HCT116 (cell line): Measurements from ENCODE around the gene SLC39A1. TPM values are rescaled to one million over a fixed set of nuclear protein-coding genes. Genes with fewer than 3 reads are reported as not detected.

Experiments used
- ATAC-seq: fragments of 200-7000 bp; cut with Tn5 transposase; 2 replicates; pipeline ENCODE4 v1.9.1; 2020; ENCODE audit warnings: mild to moderate bottlenecking, moderate library complexity
- BruUV-seq: library from RNA; stranded (reverse); fragments of 400-500 nt; replicated peaks from 2 replicates; lab custom pipeline; 2021; lab: Mats Ljungman, UMichigan
- CTCF ChIA-PET: fragments of 300-600 bp; sonication (Branson Sonifier 250); formaldehyde crosslinking; loops from one replicate; lab custom pipeline; 2021; ENCODE audit warnings: antibody characterized with exemption; lab: Charles Lee
- POLR2A ChIA-PET: fragments of 300-600, 350-600 bp; sonication (Branson Sonifier 250); formaldehyde crosslinking; loops from one replicate; lab custom pipeline; 2021; ENCODE audit warnings: antibody characterized with exemption; lab: Charles Lee
- RAD21 ChIA-PET, 2 experiments: fragments of 300-600 bp; sonication (Branson Sonifier 250); formaldehyde crosslinking; loops; one replicate each; lab custom pipeline; 2023; ENCODE audit warnings: low total read pairs in 2 of 2; ENCODE audit not compliant: uncharacterized antibody in 2 of 2, unreplicated experiment in 2 of 2, low non-redundant PET in 1 of 2; lab: Charles Lee
- DNase-seq: peaks from one replicate; pipeline ENCODE4 v3.0.0-alpha.2; 2010; ENCODE audit warnings: low read depth, low spot score
- H2AFZ ChIP-seq: fragments of 200-600 bp; shearing (Covaris generic), sonication (generic); 2 replicates; pipeline ENCODE4 v1.6.1; 2017; ENCODE audit warnings: low read depth, mixed run types, mixed read lengths, antibody characterized with exemption, low read length; ENCODE audit not compliant: poor library complexity, severe bottlenecking
- H3K27ac ChIP-seq: 2 replicates; pipeline ENCODE4 v1.5.1; 2012; ENCODE audit warnings: low read depth, low read length
- H3K27me3 ChIP-seq: fragments of 200-600 bp; sonication (generic); 2 replicates; pipeline ENCODE4 v1.6.1; 2016; ENCODE audit warnings: mixed run types, low read length, mixed read lengths; ENCODE audit not compliant: insufficient read depth
- H3K36me3 ChIP-seq, 2 experiments: fragments of 200-500 bp in 1 of 2; fragments of 200-600 bp in 1 of 2; sonication (Bioruptor generic) in 1 of 2; sonication (generic) in 1 of 2; 2 replicates each; pipeline versions ENCODE4 v1.5.1 to v1.6.1; 2014 to 2016; ENCODE audit warnings: low read length in 2 of 2, inconsistent platforms in 1 of 2, mixed read lengths in 1 of 2, mixed run types in 1 of 2; ENCODE audit not compliant: insufficient read depth in 2 of 2, control insufficient read depth in 1 of 2
- H3K4me1 ChIP-seq, 2 experiments: fragments of 200-600 bp in 1 of 2; sonication (generic) in 1 of 2; 2 replicates each; pipeline versions ENCODE4 v1.5.1 to v1.6.1; 2012 to 2017; ENCODE audit warnings: low read length in 2 of 2, inconsistent platforms in 1 of 2, mild to moderate bottlenecking in 1 of 2, mixed read lengths in 1 of 2, mixed run types in 1 of 2, moderate library complexity in 1 of 2; ENCODE audit not compliant: insufficient read depth in 2 of 2, control insufficient read depth in 1 of 2
- H3K4me2 ChIP-seq: fragments of 200-600 bp; sonication (generic); 2 replicates; pipeline ENCODE4 v1.6.1; 2017; ENCODE audit warnings: mixed run types, low read length, mixed read lengths
- H3K4me3 ChIP-seq, 2 experiments: fragments of 200-600 bp in 1 of 2; sonication (generic) in 1 of 2; replicated peaks in 1 of 2; 2 replicates each; pipeline ENCODE4 v1.5.1; 2011 to 2016; ENCODE audit warnings: low read length in 2 of 2, control low read depth in 1 of 2, low read depth in 1 of 2, mild to moderate bottlenecking in 1 of 2, mixed read lengths in 1 of 2, mixed run types in 1 of 2
- H3K79me2 ChIP-seq: fragments of 200-600 bp; sonication (generic); 2 replicates; pipeline ENCODE4 v1.6.1; 2017; ENCODE audit warnings: mild to moderate bottlenecking, mixed run types, low read length, moderate library complexity, mixed read lengths; ENCODE audit not compliant: insufficient read depth
- H3K9ac ChIP-seq: fragments of 200-600 bp; sonication (generic); 2 replicates; pipeline ENCODE4 v1.6.1; 2016; ENCODE audit warnings: low read length, mixed read lengths
- H3K9me2 ChIP-seq: fragments of 200-600 bp; sonication (generic), shearing (Covaris generic); 2 replicates; pipeline ENCODE4 v1.6.1; 2017; ENCODE audit warnings: mixed run types, mild to moderate bottlenecking, moderate library complexity; ENCODE audit not compliant: insufficient read depth
- H3K9me3 ChIP-seq, 2 experiments: fragments of 200-500 bp in 1 of 2; fragments of 200-600 bp in 1 of 2; sonication (Bioruptor generic) in 1 of 2; sonication (generic) in 1 of 2; 2 replicates each; pipeline ENCODE4 v1.6.1; 2014 to 2017; ENCODE audit warnings: low read length in 2 of 2, mixed read lengths in 2 of 2, inconsistent platforms in 1 of 2, low read depth in 1 of 2, mild to moderate bottlenecking in 1 of 2, mixed run types in 1 of 2, moderate library complexity in 1 of 2; ENCODE audit not compliant: control insufficient read depth in 1 of 2, insufficient read depth in 1 of 2
- H4K20me1 ChIP-seq: fragments of 200-600 bp; sonication (generic), shearing (Covaris generic); 2 replicates; pipeline ENCODE4 v1.6.1; 2017; ENCODE audit warnings: mixed run types, mild to moderate bottlenecking, moderate library complexity; ENCODE audit not compliant: insufficient read depth
- ELF1 ChIP-seq: IDR thresholded peaks from 2 replicates; pipeline ENCODE4 v1.6.1; 2012; ENCODE audit warnings: low read depth, borderline replicate concordance
- POLR2A ChIP-seq: IDR thresholded peaks from 2 replicates; pipeline ENCODE4 v1.7.0; 2011; ENCODE audit warnings: borderline replicate concordance; ENCODE audit not compliant: insufficient read depth, insufficient read length; ENCODE audit errors: extremely low read depth
- POLR2AphosphoS5 ChIP-seq: IDR thresholded peaks from 2 replicates; pipeline ENCODE4 v1.6.1; 2011; ENCODE audit warnings: mild to moderate bottlenecking, low read depth, low read length, moderate library complexity
- RAD21 ChIP-seq: IDR thresholded peaks from 2 replicates; pipeline ENCODE4 v1.6.1; 2012; ENCODE audit warnings: low read depth, mild to moderate bottlenecking
- SIN3A ChIP-seq: IDR thresholded peaks from 2 replicates; pipeline ENCODE4 v1.6.1; 2012; ENCODE audit warnings: low read depth
- TCF7L2 ChIP-seq: IDR thresholded peaks from 2 replicates; pipeline ENCODE4 v1.7.0; 2011; ENCODE audit warnings: borderline replicate concordance, inconsistent platforms; ENCODE audit not compliant: insufficient read depth, insufficient read length; ENCODE audit errors: extremely low read depth
- intact Hi-C: fragments of 100-400 bp; cut with micrococcal nuclease; formaldehyde crosslinking; loops from 2 replicates; pipeline ENCODE4 v1.10.0; 2022
- total RNA-seq: library from RNA; stranded (reverse); gene quantifications from one replicate; pipeline ENCODE4 v1.2.1, GENCODE V29; 2021; ENCODE audit not compliant: unreplicated experiment

The SLC39A1 gene
- total RNA-seq, 1 experiment from 2014 or later = 51.5 TPM

- peak; percentile 56 for DNase-seq
- peak; percentile 33 for ATAC-seq
- ChIA-PET POLR2A (interaction anchor here (0.8 to 2.8 kb wide), 5 partner anchors 10 to 171 kb away, joined by 3 to 18 read pairs (median 3); partner anchors contain the start of genes DENND4B and RPS27), CTCF (interaction anchor here (0.8 to 2.1 kb wide), 2 partner anchors 18 to 23 kb away, joined by 3 to 9 read pairs; partner anchors contain the start of gene DENND4B)
- Histone ChIP-seq H3K9me2 (no peaks in the 10 kb centered on the region), H3K79me2 (peaks cover 34% of the 10 kb centered on the region)
- no TSS peak for BruUV-seq
- TF ChIP-seq POLR2AphosphoS5 (peak; percentile 71), ELF1 (no peak), TCF7L2 (no peak), SIN3A (no peak), POLR2A (peak; percentile 20), RAD21 (no peak)
- TF ChIP-seq, all 23 proteins: peak for 2
- H2AFZ ChIP-seq = no peak overlapping the region
- H3K9ac ChIP-seq = peak overlapping the region; percentile 96
- no peaks in the 10 kb centered on the region for H4K20me1 ChIP-seq
- intact Hi-C loops = loop anchor here (5.0 kb wide), 1 partner anchor 182 kb away; no protein-coding TSS in a partner anchor
- H3K4me2 ChIP-seq = peak overlapping the region; percentile 86
- peaks cover 29 to 62% of the 10 kb centered on the region in 2 experiments for H3K4me1 ChIP-seq
- peaks cover 5 to 11% of the 10 kb centered on the region in 2 experiments; a peak in 1 of 4 replicates for H3K36me3 ChIP-seq
- H3K27ac ChIP-seq = peak overlapping the region; percentile 93
- H3K4me3 ChIP-seq = peak overlapping the region; percentile 94 to 97
- no peaks in the 10 kb centered on the region for H3K27me3 ChIP-seq
- no peaks in the 10 kb centered on the region for H3K9me3 ChIP-seq
- RAD21 ChIA-PET = interaction anchor here in 1 of 2 experiments (0.9 kb wide), 1 partner anchor 14 kb away, joined by 3 read pairs; the partner anchor contains the start of gene JTB
Measured at GRCh38 chr1:153963850-153964331, 554 bp upstream of the SLC39A1 start.
